Activated CD4-positive, alpha-beta memory T cell treated with anti-CD3 and anti-CD28 coated beads, Interleukin-2, amount 10 ng/mL, durations not matched to agents 7 days and 5 days (primary cell): ENCODE results near the gene PTBP3. TPM values are rescaled to one million over a fixed set of nuclear protein-coding genes. Genes with fewer than 3 reads are reported as not detected.

Source experiments
- CTCF ChIA-PET: fragments of 350-600 bp; sonication (Branson Sonifier 250); formaldehyde crosslinking; loops from one replicate; lab custom pipeline; 2021; ENCODE audit warnings: antibody characterized with exemption, inconsistent platforms; lab: Charles Lee
- POLR2A ChIA-PET: fragments of 350-600 bp; sonication (Branson Sonifier 250); formaldehyde crosslinking; loops from one replicate; lab custom pipeline; 2021; ENCODE audit warnings: antibody characterized with exemption; lab: Charles Lee
- DNase-seq: peaks from one replicate; pipeline ENCODE4 v3.0.0-alpha.2; 2020
- H3K27ac Mint-ChIP-seq: one replicate; pipeline ENCODE4 v1.8.0; 2021; ENCODE audit warnings: mild to moderate bottlenecking, mixed read lengths
- H3K27me3 Mint-ChIP-seq: one replicate; pipeline ENCODE4 v1.8.0; 2021; ENCODE audit warnings: mixed read lengths
- H3K36me3 Mint-ChIP-seq: one replicate; pipeline ENCODE4 v1.8.0; 2021; ENCODE audit warnings: low read depth, mixed read lengths
- H3K4me1 Mint-ChIP-seq: one replicate; pipeline ENCODE4 v1.8.0; 2021; ENCODE audit warnings: mixed read lengths
- H3K4me3 Mint-ChIP-seq: one replicate; pipeline ENCODE4 v1.8.0; 2021; ENCODE audit warnings: mild to moderate bottlenecking, mixed read lengths
- H3K9me3 Mint-ChIP-seq: one replicate; pipeline ENCODE4 v1.8.0; 2021; ENCODE audit warnings: mixed read lengths
- total RNA-seq, 2 experiments: library from RNA; stranded (reverse); gene quantifications; one replicate each; pipeline ENCODE4 v1.2.3, GENCODE V29; 2021

Gene PTBP3
- total RNA-seq, 2 experiments from 2014 or later, result 177 TPM

GRCh38 chr9:112315331-112316257, 17.8 kb downstream of the PTBP3 start:
- H3K4me3 Mint-ChIP-seq, result peak overlapping the region; percentile 42
- ChIA-PET CTCF (interaction anchor here (0.6 to 1.2 kb wide), 2 partner anchors 47 to 279 kb away, joined by 3 to 5 read pairs; no protein-coding TSS in a partner anchor), POLR2A (interaction anchor here (1.1 to 6.5 kb wide), 6 partner anchors 8 to 403 kb away, joined by 3 to 90 read pairs (median 11); partner anchors contain the start of genes HSDL2, INIP and PTBP3)
- no peaks in the 10 kb centered on the region for H3K27me3 Mint-ChIP-seq
- H3K9me3 Mint-ChIP-seq, result no peaks in the 10 kb centered on the region
- peaks cover 56% of the 10 kb centered on the region for H3K36me3 Mint-ChIP-seq
- H3K4me1 Mint-ChIP-seq, result peaks cover 70% of the 10 kb centered on the region
- DNase-seq, result no peak
- peak overlapping the region; percentile 81 for H3K27ac Mint-ChIP-seq

GRCh38 chr9:112312139-112312538, 21.3 kb downstream of the PTBP3 start:
- H3K27ac Mint-ChIP-seq, result no peak overlapping the region
- no peaks in the 10 kb centered on the region for H3K27me3 Mint-ChIP-seq
- peaks cover 35% of the 10 kb centered on the region for H3K36me3 Mint-ChIP-seq
- H3K4me3 Mint-ChIP-seq, result no peak overlapping the region
- ChIA-PET CTCF (no interaction called here), POLR2A (no interaction called here)
- no peak for DNase-seq
- peaks cover 42% of the 10 kb centered on the region for H3K4me1 Mint-ChIP-seq
- H3K9me3 Mint-ChIP-seq, result no peaks in the 10 kb centered on the region

- Mint-ChIP-seq H3K36me3 (peaks cover 33% of the 10 kb centered on the region), H3K4me1 (peaks cover 36% of the 10 kb centered on the region), H3K27ac (no peak overlapping the region), H3K27me3 (no peaks in the 10 kb centered on the region), H3K4me3 (no peak overlapping the region), H3K9me3 (no peaks in the 10 kb centered on the region)
- POLR2A ChIA-PET, result no interaction called here
- CTCF ChIA-PET, result no interaction called here
- no peak for DNase-seq
Observed at GRCh38 chr9:112311497-112311896, 21.9 kb downstream of the PTBP3 start.

GRCh38 chr9:112310826-112311225, 22.6 kb downstream of the PTBP3 start:
- H3K4me1 Mint-ChIP-seq, result peaks cover 29% of the 10 kb centered on the region

GRCh38 chr9:112308588-112308987, 24.8 kb downstream of the PTBP3 start:
- Mint-ChIP-seq H3K4me1 (peaks cover 12% of the 10 kb centered on the region), H3K27me3 (no peaks in the 10 kb centered on the region), H3K4me3 (no peak overlapping the region), H3K9me3 (no peaks in the 10 kb centered on the region), H3K36me3 (peaks cover 11% of the 10 kb centered on the region), H3K27ac (no peak overlapping the region)
- CTCF ChIA-PET, result no interaction called here
- DNase-seq, result no peak
- POLR2A ChIA-PET, result interaction anchor here (1.0 kb wide), 1 partner anchor 24 kb away, joined by 3 read pairs; no protein-coding TSS in a partner anchor

More at GRCh38 chr9:112310826-112311225, 22.6 kb downstream of the PTBP3 start:
- Mint-ChIP-seq H3K27me3 (no peaks in the 10 kb centered on the region), H3K36me3 (peaks cover 26% of the 10 kb centered on the region), H3K9me3 (no peaks in the 10 kb centered on the region), H3K4me3 (no peak overlapping the region), H3K27ac (no peak overlapping the region)
- DNase-seq, result no peak
- POLR2A ChIA-PET, result no interaction called here
- CTCF ChIA-PET, result interaction anchor here (0.6 kb wide), 1 partner anchor 689 kb away, joined by 3 read pairs; no protein-coding TSS in a partner anchor

GRCh38 chr9:112301420-112301819, 32.0 kb downstream of the PTBP3 start:
- peaks cover 3% of the 10 kb centered on the region for H3K9me3 Mint-ChIP-seq
- CTCF ChIA-PET, result no interaction called here

GRCh38 chr9:112299514-112299913, 33.9 kb downstream of the PTBP3 start:
- peaks cover 3% of the 10 kb centered on the region for H3K9me3 Mint-ChIP-seq

More at GRCh38 chr9:112301420-112301819, 32.0 kb downstream of the PTBP3 start:
- POLR2A ChIA-PET, result no interaction called here
- Mint-ChIP-seq H3K36me3 (peaks cover 27% of the 10 kb centered on the region), H3K27ac (peak overlapping the region; percentile 50), H3K27me3 (no peaks in the 10 kb centered on the region), H3K4me3 (no peak overlapping the region), H3K4me1 (peaks cover 29% of the 10 kb centered on the region)
- DNase-seq, result no peak

GRCh38 chr9:112296929-112297328, 36.5 kb downstream of the PTBP3 start:
- H3K27me3 Mint-ChIP-seq, result no peaks in the 10 kb centered on the region
- no peak for DNase-seq
- H3K4me3 Mint-ChIP-seq, result no peak overlapping the region
- H3K36me3 Mint-ChIP-seq, result peaks cover 56% of the 10 kb centered on the region
- H3K9me3 Mint-ChIP-seq, result peaks cover 7% of the 10 kb centered on the region
- POLR2A ChIA-PET, result no interaction called here
- no peak overlapping the region for H3K27ac Mint-ChIP-seq
- peaks cover 18% of the 10 kb centered on the region for H3K4me1 Mint-ChIP-seq
- CTCF ChIA-PET, result interaction anchor here (1.3 kb wide), 1 partner anchor 8 kb away, joined by 3 read pairs; no protein-coding TSS in a partner anchor

More at GRCh38 chr9:112299514-112299913, 33.9 kb downstream of the PTBP3 start:
- CTCF ChIA-PET, result no interaction called here
- no peak overlapping the region for H3K4me3 Mint-ChIP-seq
- H3K27ac Mint-ChIP-seq, result no peak overlapping the region
- DNase-seq, result no peak
- peaks cover 30% of the 10 kb centered on the region for H3K4me1 Mint-ChIP-seq
- POLR2A ChIA-PET, result no interaction called here
- H3K36me3 Mint-ChIP-seq, result peaks cover 39% of the 10 kb centered on the region
- no peaks in the 10 kb centered on the region for H3K27me3 Mint-ChIP-seq

- Mint-ChIP-seq H3K4me3 (no peak overlapping the region), H3K27ac (no peak overlapping the region), H3K36me3 (peaks cover 61% of the 10 kb centered on the region), H3K4me1 (peaks cover 9% of the 10 kb centered on the region), H3K27me3 (no peaks in the 10 kb centered on the region), H3K9me3 (peaks cover 6% of the 10 kb centered on the region)
- ChIA-PET CTCF (no interaction called here), POLR2A (interaction anchor here (0.9 kb wide), 1 partner anchor 22 kb away, joined by 3 read pairs; no protein-coding TSS in a partner anchor)
- no peak for DNase-seq
Observed at GRCh38 chr9:112295174-112295573, 38.2 kb downstream of the PTBP3 start.

- no peaks in the 10 kb centered on the region for H3K27me3 Mint-ChIP-seq
- peaks cover 13% of the 10 kb centered on the region for H3K4me1 Mint-ChIP-seq
- H3K9me3 Mint-ChIP-seq, result peaks cover 46% of the 10 kb centered on the region
- no peak for DNase-seq
- H3K27ac Mint-ChIP-seq, result no peak overlapping the region
- ChIA-PET POLR2A (interaction anchor here (1.4 kb wide), 1 partner anchor 175 kb away, joined by 3 read pairs; no protein-coding TSS in a partner anchor), CTCF (interaction anchor here (0.9 kb wide), 1 partner anchor 167 kb away, joined by 3 read pairs; no protein-coding TSS in a partner anchor)
- H3K4me3 Mint-ChIP-seq, result no peak overlapping the region
- H3K36me3 Mint-ChIP-seq, result peaks cover 87% of the 10 kb centered on the region
Observed at GRCh38 chr9:112288029-112288428, 45.4 kb downstream of the PTBP3 start.

GRCh38 chr9:112286926-112287325, 46.5 kb downstream of the PTBP3 start:
- peaks cover 82% of the 10 kb centered on the region for H3K36me3 Mint-ChIP-seq
- no peaks in the 10 kb centered on the region for H3K27me3 Mint-ChIP-seq
- no peak overlapping the region for H3K4me3 Mint-ChIP-seq
- H3K9me3 Mint-ChIP-seq, result peaks cover 47% of the 10 kb centered on the region
- H3K27ac Mint-ChIP-seq, result no peak overlapping the region
- POLR2A ChIA-PET, result no interaction called here
- peaks cover 13% of the 10 kb centered on the region for H3K4me1 Mint-ChIP-seq
- CTCF ChIA-PET, result no interaction called here
- DNase-seq, result no peak

GRCh38 chr9:112285056-112285455, 48.4 kb downstream of the PTBP3 start:
- POLR2A ChIA-PET, result no interaction called here
- Mint-ChIP-seq H3K27ac (no peak overlapping the region), H3K27me3 (no peaks in the 10 kb centered on the region), H3K9me3 (peaks cover 47% of the 10 kb centered on the region), H3K4me1 (peaks cover 11% of the 10 kb centered on the region), H3K36me3 (peaks cover 69% of the 10 kb centered on the region), H3K4me3 (no peak overlapping the region)
- CTCF ChIA-PET, result no interaction called here
- DNase-seq, result no peak
